Muscle of arm (tissue), 12 donors: ENCODE results near the gene LSM4. TPM values are rescaled to one million over a fixed set of nuclear protein-coding genes. Genes with fewer than 3 reads are reported as not detected.
A peak's percentile ranks its signal among the peaks of the same experiment; 100 is the strongest.
"Not testable (repeated sequence)": the region's sequence is repeated elsewhere in the genome, so short reads cannot be mapped to it uniquely, and the experiment has no call there.

Experiments used
- DNase-seq: peaks from one replicate; pipeline ENCODE4 v3.0.0-alpha.2; 2013
- polyA plus RNA-seq, 12 donors: library from polyadenylated mRNA; unstranded; fragments of 120-200 nt; gene quantifications; one replicate each; pipeline ENCODE4 v1.2.1, GENCODE V29; 2013; ENCODE audit not compliant: insufficient read length in 12 of 12

The LSM4 gene
- polyA plus RNA-seq, 12 donors: 71.8 to 123 (median 76.6) TPM; not detected in 1

DNA sequence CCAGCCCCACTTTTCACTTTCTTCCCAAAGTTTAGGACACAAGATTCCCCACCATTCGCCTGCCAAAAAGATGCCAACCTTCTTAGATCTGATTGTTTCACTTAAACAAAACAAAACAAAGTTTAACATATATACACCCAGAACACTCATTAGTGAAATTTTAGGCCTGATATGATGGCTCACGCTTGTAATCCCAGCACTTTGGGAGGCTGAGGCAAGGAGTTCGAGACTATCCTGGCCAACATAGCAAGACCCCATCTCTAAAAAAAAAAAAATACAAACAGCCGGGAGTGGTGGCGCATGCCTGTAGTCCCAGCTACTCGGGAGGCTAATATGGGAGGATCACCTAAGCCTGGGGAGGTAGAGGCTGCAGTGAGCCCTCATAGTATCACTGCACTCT, 22.4 kb upstream of the LSM4 start:
- DNase-seq: no peak

DNA sequence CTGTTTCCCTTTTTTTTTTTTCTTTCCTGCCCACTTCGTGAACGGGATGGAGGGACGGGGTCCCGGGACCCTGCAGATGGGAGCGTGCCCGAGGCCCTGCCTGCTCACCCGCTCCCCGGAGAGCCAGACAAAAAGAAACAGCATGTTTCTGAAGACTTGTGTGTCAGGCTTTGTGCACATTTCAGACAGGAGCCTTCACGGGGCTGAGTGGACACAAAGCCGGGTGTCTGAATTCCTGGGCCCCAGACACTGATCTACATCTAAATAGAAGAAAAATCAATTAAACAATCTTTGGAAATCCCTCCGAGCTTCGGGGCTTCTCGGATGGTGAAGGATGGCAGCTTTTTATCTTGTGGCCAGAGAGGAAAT, 21.7 kb upstream of the LSM4 start:
- DNase-seq: no peak

DNA sequence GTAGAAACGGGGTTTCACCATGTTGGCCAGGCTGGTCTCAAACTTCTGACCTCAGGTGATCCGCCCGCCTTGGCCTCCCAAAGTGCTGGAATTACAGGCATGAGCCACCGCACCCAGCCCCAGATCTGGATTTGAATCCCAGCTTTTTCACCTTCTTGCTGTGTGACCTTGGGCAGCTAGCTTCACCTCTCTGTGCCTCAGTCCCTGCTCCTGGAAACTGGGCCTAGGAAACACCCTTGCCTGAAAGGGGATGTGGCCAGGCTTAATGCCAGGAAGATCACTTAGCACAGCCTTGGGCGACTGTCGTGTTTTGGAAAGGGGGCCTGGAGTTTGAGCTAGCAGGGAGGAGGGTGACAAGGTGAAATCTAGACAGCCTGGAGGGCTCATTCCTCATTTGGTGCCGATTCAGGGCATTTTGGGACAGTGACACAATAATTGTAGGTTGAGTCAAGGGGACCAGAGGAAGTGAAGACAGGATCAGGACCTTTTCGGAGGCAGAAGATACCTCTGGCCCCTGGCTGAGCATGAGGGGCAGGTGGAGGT, 19.3 kb upstream of the LSM4 start:
- no peak for DNase-seq

DNA sequence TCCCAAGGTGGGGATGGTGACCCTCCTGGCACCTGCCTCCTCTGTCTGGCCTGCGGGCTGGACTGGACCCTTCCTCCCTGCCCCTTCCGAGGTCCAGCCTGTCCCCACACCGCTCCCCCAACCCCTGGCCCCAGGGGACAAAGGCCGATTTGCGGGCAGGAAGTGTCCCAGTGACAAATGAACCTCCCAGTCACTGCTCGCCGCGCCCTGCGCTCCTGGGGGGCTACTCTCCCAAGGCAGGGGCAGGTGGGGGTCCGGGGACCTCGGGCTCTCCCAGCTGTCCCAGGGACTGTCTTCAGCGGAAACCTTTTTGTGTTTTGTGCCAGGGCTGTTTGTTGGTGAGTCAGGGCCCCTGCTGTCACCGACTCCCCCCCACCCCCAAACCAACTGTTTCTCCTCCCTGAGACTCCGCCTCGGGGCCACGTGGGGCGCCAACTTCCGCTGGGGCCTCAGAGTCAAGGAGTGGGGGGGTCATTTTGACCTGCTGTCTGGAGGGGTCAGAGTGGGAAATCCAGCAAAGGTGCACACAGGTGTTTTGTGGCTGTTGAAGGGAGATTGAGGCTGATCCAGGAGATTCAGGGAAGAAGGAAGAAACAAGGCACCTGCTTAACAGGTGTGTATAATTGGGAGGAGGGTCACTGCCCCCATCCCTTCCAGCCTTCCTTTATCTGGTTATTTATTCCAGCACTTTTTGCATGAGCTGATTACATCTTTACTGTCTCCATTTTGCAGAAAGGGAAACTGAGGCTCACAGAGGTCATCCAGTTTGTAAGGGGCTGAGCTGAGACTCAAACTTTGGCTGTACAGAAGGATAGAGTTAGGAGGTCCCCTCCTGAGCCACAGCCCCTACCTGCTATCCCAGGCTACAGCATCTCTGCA, 18.4 kb upstream of the LSM4 start:
- DNase-seq: peak; percentile 30

GRCh38 chr19:18340190-18340989, 17.5 kb upstream of the LSM4 start, which contains the start of gene PGPEP1:
TSS of gene PGPEP1 (plus strand) at chr19:18340598. CDS start at chr19:18340682, 84 bp downstream.
- peak; percentile 56 for DNase-seq

- DNase-seq: peak; percentile 16
These were observed 16.8 kb upstream of the LSM4 start for GRCh38 chr19:18339723-18340122.

DNA sequence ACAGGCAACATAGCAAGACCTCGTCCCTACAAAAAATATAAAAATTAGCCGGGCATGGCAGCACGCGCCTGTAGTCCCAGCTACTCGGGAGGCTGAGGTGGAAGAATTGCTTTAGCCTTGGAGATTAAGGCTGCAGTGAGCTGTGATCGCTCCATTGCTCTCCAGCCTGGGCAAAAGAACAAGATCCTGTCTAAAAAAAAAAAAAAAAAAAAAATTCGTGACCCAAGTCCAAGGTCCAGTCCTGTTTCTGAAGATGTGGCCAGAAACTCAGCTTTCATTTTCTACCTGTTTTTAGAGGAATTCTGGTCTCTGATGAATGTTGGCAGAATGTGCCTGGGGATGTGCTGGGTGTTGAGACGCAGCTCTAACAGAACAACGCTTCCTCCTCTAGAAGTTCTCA, 15.7 kb upstream of the LSM4 start:
- DNase-seq: no peak

DNA sequence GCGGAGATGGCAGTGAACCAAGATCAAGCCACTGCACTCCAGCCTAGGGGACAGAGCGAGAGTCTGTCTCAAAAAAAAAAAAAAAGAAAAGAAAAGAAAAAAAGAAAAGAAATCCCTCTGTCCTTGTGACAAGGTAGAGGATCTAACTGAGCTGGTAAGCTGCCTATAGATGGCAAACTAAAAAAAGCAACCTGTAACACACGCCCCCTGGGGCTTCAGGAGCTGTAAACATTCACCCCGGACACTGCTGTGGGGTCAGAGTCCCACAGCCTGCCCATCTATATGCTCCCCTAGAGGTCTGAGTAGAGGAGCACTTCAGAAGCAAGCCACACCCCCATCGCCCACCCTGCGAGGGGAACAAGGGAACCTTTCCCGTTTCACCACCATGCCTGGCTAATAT, 13.2 kb upstream of the LSM4 start:
- DNase-seq: no peak

GRCh38 chr19:18333680-18334079, 10.8 kb upstream of the LSM4 start:
- no peak for DNase-seq

GRCh38 chr19:18332917-18333530, 10.1 kb upstream of the LSM4 start:
- no peak for DNase-seq

DNA sequence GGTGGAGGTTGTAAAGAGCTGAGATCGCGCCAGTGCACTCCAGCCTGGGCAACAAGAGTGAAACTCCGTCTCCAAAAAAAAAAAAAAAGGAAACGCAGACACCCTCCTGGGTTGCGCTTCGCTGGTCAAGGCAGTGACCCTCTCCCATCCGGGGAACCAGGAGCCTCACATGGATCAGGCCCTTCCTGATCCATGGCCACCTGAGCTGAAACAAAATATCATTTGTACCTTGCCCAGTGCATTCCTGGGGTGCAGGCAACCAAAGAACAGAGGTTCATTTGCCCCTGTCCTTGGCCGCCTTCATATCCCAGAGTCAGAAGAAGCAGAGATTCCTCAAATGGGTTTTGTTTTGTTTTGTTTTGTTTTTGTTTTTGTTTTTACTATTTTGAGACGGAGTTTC, 8.0 kb upstream of the LSM4 start:
- DNase-seq: no peak

GRCh38 chr19:18329035-18329376, 6.1 kb upstream of the LSM4 start:
- no peak for DNase-seq

GRCh38 chr19:18328340-18329034, 5.6 kb upstream of the LSM4 start:
- peak; percentile 97 for DNase-seq

DNA sequence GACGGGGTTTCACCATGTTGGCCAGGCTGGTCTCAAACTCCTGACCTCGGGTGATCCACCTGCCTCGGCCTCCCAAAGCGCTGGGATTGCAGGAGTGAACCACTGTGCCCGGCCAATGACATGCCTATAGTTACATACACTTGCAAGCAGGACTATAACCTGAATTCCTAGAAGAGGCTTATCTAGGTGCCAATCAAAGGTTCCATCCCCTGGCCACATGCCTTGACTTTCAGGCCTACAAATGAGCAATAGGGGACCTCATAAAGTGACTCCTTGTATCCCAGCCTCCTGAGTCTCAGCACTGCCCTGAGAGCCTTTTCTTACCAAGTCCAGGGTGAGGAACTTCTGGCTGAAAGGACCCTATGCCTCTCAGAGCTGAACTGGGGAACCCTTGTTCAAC, 3.9 kb upstream of the LSM4 start:
- DNase-seq: no peak

GRCh38 chr19:18324373-18324731, 1.5 kb upstream of the LSM4 start:
- not testable (repeated sequence) for DNase-seq

- no peak for DNase-seq
These were observed 538 bp downstream of the LSM4 start for GRCh38 chr19:18322318-18322758.

DNA sequence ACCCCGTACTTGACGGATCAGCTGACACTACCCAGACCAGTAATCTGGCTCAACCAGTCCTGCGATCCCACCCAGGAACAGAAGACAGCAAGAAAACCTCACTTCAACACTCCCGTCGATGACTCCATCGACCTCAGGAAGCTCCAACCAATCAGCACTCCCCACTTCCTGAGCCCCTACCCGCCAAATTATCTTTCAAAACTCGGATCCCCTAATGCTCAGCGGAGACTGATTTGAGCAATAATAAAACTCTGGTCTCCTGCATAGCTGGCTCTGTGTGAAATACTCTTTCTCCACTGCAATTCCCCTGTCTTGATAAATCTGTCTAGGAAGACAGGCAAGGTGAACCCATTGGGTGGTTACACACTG, 1.2 kb downstream of the LSM4 start:
- DNase-seq: no peak

DNA sequence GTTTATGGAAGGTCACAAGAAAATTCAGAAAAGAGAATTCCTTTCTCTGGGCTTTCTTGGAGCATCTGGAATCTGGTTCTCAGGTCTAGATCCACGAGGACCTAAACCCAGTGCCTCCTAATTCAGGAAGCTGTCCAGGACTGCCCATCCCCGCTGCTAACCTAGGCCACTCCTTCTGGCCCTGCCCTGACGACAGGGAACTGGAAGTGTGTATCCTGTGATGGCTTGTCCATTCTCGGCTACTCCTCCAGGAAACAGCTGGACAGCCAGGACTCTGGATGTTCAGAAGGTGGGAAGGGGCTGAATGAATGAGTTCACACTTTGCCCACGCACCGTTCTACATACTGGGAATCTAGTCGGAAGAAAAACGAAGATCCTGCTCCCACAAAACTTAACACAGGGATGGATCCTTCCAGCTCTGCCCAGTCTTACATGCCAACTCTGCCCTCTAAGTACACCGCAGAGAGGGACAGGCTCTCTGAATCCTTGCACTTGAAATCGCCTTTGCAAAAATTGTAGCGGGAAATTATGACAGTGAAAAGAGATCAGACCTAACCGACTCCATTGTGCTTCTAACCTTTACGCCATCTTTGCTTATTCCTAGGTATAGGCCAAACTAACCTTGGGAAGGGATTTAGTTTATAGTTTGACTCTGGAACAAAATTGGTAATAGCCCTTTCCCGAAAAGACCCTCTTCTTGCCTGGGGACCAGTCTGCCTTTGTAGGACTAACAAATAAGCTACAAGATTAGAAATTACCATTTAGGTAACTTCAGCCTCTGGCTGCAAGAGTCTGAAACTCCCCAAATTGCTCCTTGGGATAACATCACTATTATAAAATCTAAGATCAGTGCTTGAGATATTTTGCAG, 1.8 kb downstream of the LSM4 start:
- no peak for DNase-seq

DNA sequence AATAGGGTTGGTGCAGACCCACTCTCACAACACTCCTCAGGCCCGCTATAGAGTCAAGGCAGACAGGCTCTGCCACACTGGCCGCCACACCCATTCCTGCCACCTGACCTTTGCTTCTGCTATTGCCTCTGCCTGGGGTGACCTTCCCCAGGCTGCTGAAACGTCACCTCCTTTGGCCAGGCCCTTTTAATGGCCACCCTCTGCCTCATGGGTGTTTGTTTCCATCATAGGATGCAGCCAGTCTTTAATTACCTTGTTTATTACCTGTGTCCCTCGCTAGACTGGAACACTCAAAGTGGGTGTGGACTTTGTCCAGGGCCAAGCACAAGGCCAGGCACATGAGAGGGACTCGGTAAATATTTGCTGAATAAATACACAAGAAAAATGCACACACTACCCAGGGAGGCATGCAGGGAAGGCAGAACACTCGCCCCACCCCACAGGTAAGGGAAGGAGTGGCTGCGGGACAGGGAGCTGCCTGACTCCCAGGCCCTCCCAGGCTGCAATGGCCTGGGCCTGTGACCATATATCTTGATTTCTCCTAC, 3.2 kb downstream of the LSM4 start:
- no peak for DNase-seq
